ENCODE measurements around the gene SCGB3A2.

- no peak for TF ChIP-seq CTCF (IDR thresholded peaks at IDR 0.05; ENCODE audit: poor library complexity)
- TF ChIP-seq EZH2 (IDR thresholded peaks at IDR 0.05; ENCODE audit: borderline replicate concordance): no peak
Observed at GRCh38 chr5:147904110-147904509, 25.6 kb downstream of the SCGB3A2 start.

All from hepatocyte (in vitro differentiated cells).